BE2C (cell line): ENCODE data around the gene FAM81A.
"Not testable (repeated sequence)": the region's sequence is repeated elsewhere in the genome, so short reads cannot be mapped to it uniquely, and the experiment has no call there.

Experiments
- DNase-seq: peaks from one replicate; pipeline ENCODE4 v3.0.0-alpha.2; 2020
- H3K27me3 ChIP-seq: fragments of 250-450 bp; sonication (Bioruptor Pico); 2 replicates; pipeline ENCODE4 v1.5.1; 2020; ENCODE audit warnings: mild to moderate bottlenecking
- H3K36me3 ChIP-seq: fragments of 250-450 bp; sonication (Bioruptor Pico); 2 replicates; pipeline ENCODE4 v1.5.1; 2020; ENCODE audit warnings: mild to moderate bottlenecking
- H3K4me1 ChIP-seq: fragments of 250-450 bp; sonication (Bioruptor Pico); 2 replicates; pipeline ENCODE4 v1.5.1; 2020
- H3K4me3 ChIP-seq: 2 replicates; pipeline ENCODE4 v1.5.1; 2011; ENCODE audit warnings: low read depth, low read length
- H3K9me3 ChIP-seq: fragments of 250-450 bp; sonication (Bioruptor Pico); 2 replicates; pipeline ENCODE4 v1.5.1; 2020
- CTCF ChIP-seq: IDR thresholded peaks from 2 replicates; pipeline ENCODE4 v1.5.1; 2012; ENCODE audit warnings: mild to moderate bottlenecking, low read depth, low read length

Gene FAM81A

GRCh38 chr15:59419170-59419569 is 18.8 kb upstream of the FAM81A start:
- H3K36me3 ChIP-seq: no peaks in the 10 kb centered on the region
- no peak overlapping the region for H3K4me3 ChIP-seq
- DNase-seq: no peak
- peaks cover 19% of the 10 kb centered on the region; the same call in 1 of the 2 replicates for H3K27me3 ChIP-seq
- no peak for TF ChIP-seq CTCF
- H3K9me3 ChIP-seq: no peaks in the 10 kb centered on the region
- no peaks in the 10 kb centered on the region for H3K4me1 ChIP-seq

- no peak overlapping the region for H3K4me3 ChIP-seq
- DNase-seq: no peak
- no peaks in the 10 kb centered on the region for H3K4me1 ChIP-seq
- no peak for TF ChIP-seq CTCF
- no peaks in the 10 kb centered on the region for H3K9me3 ChIP-seq
- H3K36me3 ChIP-seq: no peaks in the 10 kb centered on the region
- peaks cover 18% of the 10 kb centered on the region; the same call in 1 of the 2 replicates for H3K27me3 ChIP-seq
Measured at GRCh38 chr15:59420108-59420507, 17.9 kb upstream of the FAM81A start.

- DNase-seq: no peak
- no peak for TF ChIP-seq CTCF
- no peaks in the 10 kb centered on the region for H3K9me3 ChIP-seq
- peaks cover 13% of the 10 kb centered on the region; the same call in 1 of the 2 replicates for H3K27me3 ChIP-seq
- no peaks in the 10 kb centered on the region for H3K4me1 ChIP-seq
- H3K4me3 ChIP-seq: no peak overlapping the region
- H3K36me3 ChIP-seq: no peaks in the 10 kb centered on the region
Measured at GRCh38 chr15:59420986-59421618, 16.9 kb upstream of the FAM81A start.

- H3K4me1 ChIP-seq: no peaks in the 10 kb centered on the region
- no peak for TF ChIP-seq CTCF
- H3K27me3 ChIP-seq: peaks cover 8% of the 10 kb centered on the region; the same call in 1 of the 2 replicates
- DNase-seq: no peak
- H3K36me3 ChIP-seq: no peaks in the 10 kb centered on the region
- H3K9me3 ChIP-seq: no peaks in the 10 kb centered on the region
- H3K4me3 ChIP-seq: no peak overlapping the region
Measured at GRCh38 chr15:59424616-59425015, 13.4 kb upstream of the FAM81A start.

- H3K4me1 ChIP-seq, H3K9me3 ChIP-seq, DNase-seq, H3K27me3 ChIP-seq, H3K36me3 ChIP-seq, H3K4me3 ChIP-seq: not testable (repeated sequence)
Measured at GRCh38 chr15:59428898-59429297, 9.1 kb upstream of the FAM81A start.

GRCh38 chr15:59432389-59432788 is 5.6 kb upstream of the FAM81A start:
- Histone ChIP-seq H3K4me1 (peaks cover 1% of the 10 kb centered on the region; the same call in 1 of the 2 replicates), H3K9me3 (no peaks in the 10 kb centered on the region), H3K4me3 (no peak overlapping the region), H3K36me3 (no peaks in the 10 kb centered on the region), H3K27me3 (peaks cover 34% of the 10 kb centered on the region)
- no peak for TF ChIP-seq CTCF
- no peak for DNase-seq
